OCI-LY7 (cell line): Measurements from ENCODE around the gene TAS2R8. TPM values are rescaled to one million over a fixed set of nuclear protein-coding genes. Genes with fewer than 3 reads are reported as not detected.

Source experiments
- BruUV-seq: library from RNA; stranded (reverse); fragments of 400-500 nt; replicated peaks from 2 replicates; lab custom pipeline; 2021; lab: Mats Ljungman, UMichigan
- CTCF ChIA-PET: fragments of 300-600 bp; sonication (Branson Sonifier 250); formaldehyde crosslinking; loops from one replicate; lab custom pipeline; 2022; ENCODE audit warnings: antibody characterized with exemption; ENCODE audit not compliant: unreplicated experiment; lab: Charles Lee
- POLR2A ChIA-PET: fragments of 300-600 bp; sonication (Branson Sonifier 250); formaldehyde crosslinking; loops from one replicate; lab custom pipeline; 2022; ENCODE audit warnings: antibody characterized with exemption; lab: Charles Lee
- DNase-seq: peaks from one replicate; pipeline ENCODE4 v3.0.0-alpha.2; 2015; ENCODE audit warnings: low spot score
- H2AFZ ChIP-seq: fragments of 200-600 bp; sonication (generic), shearing (Covaris generic); 2 replicates; pipeline ENCODE4 v1.6.1; 2014; ENCODE audit warnings: mild to moderate bottlenecking, antibody characterized with exemption, low read length, moderate library complexity
- H3K27ac ChIP-seq: fragments of 200-600 bp; sonication (generic); 2 replicates; pipeline ENCODE4 v1.5.1; 2014; ENCODE audit warnings: mixed run types, low read depth, mild to moderate bottlenecking, moderate library complexity, low read length, inconsistent platforms; ENCODE audit not compliant: poor library complexity, severe bottlenecking
- H3K36me3 ChIP-seq: fragments of 200-600 bp; sonication (generic); 2 replicates; pipeline ENCODE4 v1.6.1; 2014; ENCODE audit warnings: mild to moderate bottlenecking, antibody characterized with exemption, low read length, moderate library complexity, mixed read lengths; ENCODE audit not compliant: insufficient read depth
- H3K4me1 ChIP-seq: fragments of 200-600 bp; sonication (generic); 2 replicates; pipeline ENCODE4 v1.5.1; 2014; ENCODE audit warnings: mild to moderate bottlenecking, low read length; ENCODE audit not compliant: insufficient read depth, poor library complexity, severe bottlenecking
- H3K4me2 ChIP-seq: fragments of 200-600 bp; sonication (generic); 2 replicates; pipeline ENCODE4 v1.6.1; 2014; ENCODE audit warnings: mild to moderate bottlenecking, low read length
- H3K4me3 ChIP-seq: fragments of 200-600 bp; sonication (generic); 2 replicates; pipeline ENCODE4 v1.5.1; 2014; ENCODE audit warnings: mild to moderate bottlenecking, low read depth, low read length; ENCODE audit not compliant: poor library complexity, severe bottlenecking
- H3K79me2 ChIP-seq: fragments of 200-600 bp; sonication (generic); 2 replicates; pipeline ENCODE4 v1.6.1; 2016; ENCODE audit warnings: low read depth, mild to moderate bottlenecking, low read length, moderate library complexity, mixed read lengths; ENCODE audit not compliant: insufficient read depth
- H3K9me2 ChIP-seq: fragments of 200-600 bp; sonication (generic); 2 replicates; pipeline ENCODE4 v1.6.1; 2016; ENCODE audit warnings: mild to moderate bottlenecking, low read length, mixed read lengths; ENCODE audit not compliant: insufficient read depth
- H3K9me3 ChIP-seq: fragments of 200-600 bp; sonication (generic); 2 replicates; pipeline ENCODE4 v1.6.1; 2014; ENCODE audit warnings: mild to moderate bottlenecking, mixed run types, low read length, mixed read lengths
- H4K20me1 ChIP-seq: fragments of 200-600 bp; sonication (generic); 2 replicates; pipeline ENCODE4 v1.6.1; 2014; ENCODE audit warnings: mild to moderate bottlenecking, antibody characterized with exemption, low read length, moderate library complexity, mixed read lengths; ENCODE audit not compliant: insufficient read depth
- EZH2phosphoT487 ChIP-seq: fragments of 200-600 bp; sonication (generic); IDR thresholded peaks from 2 replicates; pipeline ENCODE4 v1.6.1; 2018; ENCODE audit warnings: low read depth, borderline replicate concordance, mild to moderate bottlenecking, mixed run types, antibody characterized with exemption, low read length, moderate library complexity, mixed read lengths
- intact Hi-C: fragments of 100-400 bp; cut with micrococcal nuclease; formaldehyde crosslinking; loops from one replicate; pipeline ENCODE4 v1.10.0; 2022; ENCODE audit not compliant: unreplicated experiment
- total RNA-seq, 2 experiments: library from RNA; depleted of rRNA in 1 of 2; stranded (reverse); fragments of >200 nt in 1 of 2; shearing (Covaris generic) in 1 of 2; gene quantifications; 2 replicates each; pipeline ENCODE4 v1.2.3, GENCODE V29; 2014 to 2022
- TF ChIP-seq, protein P1 (sequence below): fragments of 200-600 bp; sonication (generic); conservative IDR thresholded peaks from 2 replicates; pipeline ENCODE4 v1.5.1; 2014; ENCODE audit warnings: mild to moderate bottlenecking, antibody characterized with exemption, low read length, moderate library complexity, mixed read lengths

Gene TAS2R8
- total RNA-seq, 2 experiments from 2014 or later: not detected

DNA sequence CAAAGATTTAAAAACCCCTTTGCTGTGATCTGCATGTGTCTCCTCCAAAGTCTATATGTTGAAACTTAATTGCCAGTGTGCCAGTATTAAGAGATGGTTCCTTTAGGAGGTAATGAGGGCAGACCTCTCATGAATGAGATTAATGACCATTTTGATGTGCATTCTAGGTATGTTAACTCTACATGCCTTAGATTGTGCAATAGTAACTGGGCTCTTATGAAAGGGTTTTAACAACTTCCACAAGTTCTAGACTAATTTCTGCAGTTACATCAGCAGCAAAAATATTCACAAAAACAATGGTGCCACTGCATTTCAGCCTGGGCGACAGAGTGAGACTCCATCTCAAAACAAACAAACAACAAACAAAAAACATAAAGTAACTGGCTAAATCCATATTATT, 22.9 kb upstream of the TAS2R8 start:
- H3K4me3 ChIP-seq: no peak overlapping the region
- H3K9me3 ChIP-seq: no peaks in the 10 kb centered on the region
- no peak overlapping the region for H3K4me2 ChIP-seq
- H3K4me1 ChIP-seq: no peaks in the 10 kb centered on the region
- TF ChIP-seq, protein P1, sequence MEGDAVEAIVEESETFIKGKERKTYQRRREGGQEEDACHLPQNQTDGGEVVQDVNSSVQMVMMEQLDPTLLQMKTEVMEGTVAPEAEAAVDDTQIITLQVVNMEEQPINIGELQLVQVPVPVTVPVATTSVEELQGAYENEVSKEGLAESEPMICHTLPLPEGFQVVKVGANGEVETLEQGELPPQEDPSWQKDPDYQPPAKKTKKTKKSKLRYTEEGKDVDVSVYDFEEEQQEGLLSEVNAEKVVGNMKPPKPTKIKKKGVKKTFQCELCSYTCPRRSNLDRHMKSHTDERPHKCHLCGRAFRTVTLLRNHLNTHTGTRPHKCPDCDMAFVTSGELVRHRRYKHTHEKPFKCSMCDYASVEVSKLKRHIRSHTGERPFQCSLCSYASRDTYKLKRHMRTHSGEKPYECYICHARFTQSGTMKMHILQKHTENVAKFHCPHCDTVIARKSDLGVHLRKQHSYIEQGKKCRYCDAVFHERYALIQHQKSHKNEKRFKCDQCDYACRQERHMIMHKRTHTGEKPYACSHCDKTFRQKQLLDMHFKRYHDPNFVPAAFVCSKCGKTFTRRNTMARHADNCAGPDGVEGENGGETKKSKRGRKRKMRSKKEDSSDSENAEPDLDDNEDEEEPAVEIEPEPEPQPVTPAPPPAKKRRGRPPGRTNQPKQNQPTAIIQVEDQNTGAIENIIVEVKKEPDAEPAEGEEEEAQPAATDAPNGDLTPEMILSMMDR: no peak
- no peak for TF ChIP-seq EZH2phosphoT487
- H3K79me2 ChIP-seq: no peaks in the 10 kb centered on the region
- H3K27ac ChIP-seq: no peak overlapping the region
- H3K36me3 ChIP-seq: no peaks in the 10 kb centered on the region
- H2AFZ ChIP-seq: no peak overlapping the region
- ChIA-PET CTCF (no interaction called here), POLR2A (no interaction called here)
- peaks cover 4% of the 10 kb centered on the region; the same call in 1 of the 2 replicates for H3K9me2 ChIP-seq
- no TSS peak for BruUV-seq
- H4K20me1 ChIP-seq: no peaks in the 10 kb centered on the region
- intact Hi-C loops: no loop called here
- no peak for DNase-seq

DNA sequence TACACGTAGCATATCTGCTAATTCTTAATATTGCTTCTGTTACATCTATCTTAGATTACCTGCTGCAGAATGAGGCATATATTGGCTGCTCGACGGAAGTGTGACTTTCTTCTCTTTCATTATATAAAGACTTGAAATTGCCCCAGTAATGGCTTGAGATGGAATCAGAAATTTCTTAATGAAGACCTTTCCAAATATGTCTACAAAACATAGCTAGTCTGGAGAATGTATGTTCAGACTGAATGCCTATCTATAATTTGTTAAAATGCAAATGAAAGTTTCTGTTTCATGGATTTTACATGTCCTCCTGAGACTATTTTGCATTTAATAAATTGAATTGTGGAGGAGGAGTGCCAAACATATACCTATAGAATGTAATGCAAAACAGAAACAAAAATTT, 19.2 kb upstream of the TAS2R8 start, which contains the start of gene TAS2R10:
TAS2R10 (minus strand) TSS at position 101 of the 400 bp plus-strand sequence; CDS start at position 12, 89 bp downstream.
- no peaks in the 10 kb centered on the region for H3K9me2 ChIP-seq
- no peaks in the 10 kb centered on the region for H4K20me1 ChIP-seq
- no TSS peak for BruUV-seq
- H3K36me3 ChIP-seq: no peaks in the 10 kb centered on the region
- no peak within 1 kb of the TSS for H3K27ac ChIP-seq
- POLR2A ChIA-PET: interaction anchor here (0.6 to 1.4 kb wide), 2 partner anchors 12 to 696 kb away, joined by 3 to 5 read pairs; partner anchors contain the start of gene CLEC7A
- H3K4me2 ChIP-seq: no peak within 1 kb of the TSS
- intact Hi-C loops: no loop called here
- H3K4me3 ChIP-seq: no peak within 1 kb of the TSS
- H3K4me1 ChIP-seq: no peaks in the 10 kb centered on the region
- CTCF ChIA-PET: no interaction called here
- H2AFZ ChIP-seq: no peak within 1 kb of the TSS
- no peaks in the 10 kb centered on the region for H3K79me2 ChIP-seq
- TF ChIP-seq EZH2phosphoT487: no peak
- TF ChIP-seq, protein P1: no peak
- DNase-seq: no peak
- no peaks in the 10 kb centered on the region for H3K9me3 ChIP-seq

DNA sequence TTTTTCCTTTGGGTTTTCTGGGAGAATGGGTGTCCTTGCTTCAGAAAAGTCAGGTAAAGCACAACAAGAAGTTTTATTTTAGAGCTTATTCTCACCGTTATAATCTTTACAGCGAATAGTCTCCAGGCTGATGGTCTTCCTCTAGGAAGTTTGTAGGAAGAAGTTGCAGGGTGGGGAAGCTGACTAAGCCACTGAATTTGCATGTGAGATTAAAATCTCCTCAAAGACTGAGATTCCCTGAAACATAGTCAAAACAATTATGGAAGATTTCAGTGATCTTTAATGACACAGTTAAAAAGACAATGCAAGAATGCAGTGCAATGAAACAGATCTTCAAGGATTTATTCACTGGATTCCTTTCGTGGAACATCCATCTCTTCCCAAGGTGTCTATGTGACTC, 17.9 kb upstream of the TAS2R8 start:
- TF ChIP-seq, protein P1: no peak
- no peak for TF ChIP-seq EZH2phosphoT487
- BruUV-seq: no TSS peak
- DNase-seq: no peak
- intact Hi-C loops: no loop called here
- Histone ChIP-seq H2AFZ (no peak overlapping the region), H3K9me2 (no peaks in the 10 kb centered on the region), H3K4me2 (no peak overlapping the region), H3K79me2 (no peaks in the 10 kb centered on the region), H3K4me1 (no peaks in the 10 kb centered on the region), H4K20me1 (no peaks in the 10 kb centered on the region), H3K36me3 (no peaks in the 10 kb centered on the region), H3K9me3 (no peaks in the 10 kb centered on the region), H3K4me3 (no peak overlapping the region), H3K27ac (no peak overlapping the region)
- ChIA-PET POLR2A (no interaction called here), CTCF (no interaction called here)
